GM11168 (cell line): ENCODE data around the gene MAGEA9.
"Not testable (repeated sequence)": the region's sequence is repeated elsewhere in the genome, so short reads cannot be mapped to it uniquely, and the experiment has no call there.

ENCODE experiments used
- in situ Hi-C: fragments of 300-500 bp; cut with MboI; formaldehyde crosslinking; loops from one replicate; pipeline ENCODE4 v1.12.0; 2022; ENCODE audit warnings: low sequenced_read_pairs; ENCODE audit not compliant: unreplicated experiment

The MAGEA9 gene

DNA sequence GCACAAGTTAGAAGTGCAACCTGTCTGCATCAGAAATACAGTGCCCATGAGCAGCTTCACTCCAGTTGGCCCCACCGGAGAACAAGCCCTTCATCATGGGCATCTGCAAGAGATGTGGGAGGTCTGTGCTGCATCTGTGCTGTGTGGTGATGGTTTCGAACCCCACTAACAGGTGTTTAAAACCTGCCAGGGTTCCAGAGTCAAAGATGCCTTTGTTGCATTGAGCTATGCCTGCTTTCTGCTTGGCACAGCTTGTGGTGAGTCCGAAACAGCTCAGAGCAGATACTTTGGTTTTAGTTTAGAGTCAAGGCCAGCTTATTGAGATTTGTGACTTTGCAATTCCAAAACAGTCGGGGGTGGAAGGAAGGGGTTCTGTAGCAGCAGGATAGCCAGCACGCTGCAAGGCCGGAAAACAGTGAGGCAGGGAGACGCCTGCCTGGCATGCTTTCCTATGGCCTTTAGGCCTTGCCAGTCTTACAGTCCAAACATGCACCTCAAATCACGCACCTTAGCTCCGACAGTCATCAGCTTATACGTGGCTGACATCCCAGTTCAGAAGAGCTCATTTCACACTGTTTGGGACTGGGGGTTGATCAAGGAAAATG lies 21.8 kb downstream of the MAGEA9 start:
- in situ Hi-C loops = no loop called here

DNA sequence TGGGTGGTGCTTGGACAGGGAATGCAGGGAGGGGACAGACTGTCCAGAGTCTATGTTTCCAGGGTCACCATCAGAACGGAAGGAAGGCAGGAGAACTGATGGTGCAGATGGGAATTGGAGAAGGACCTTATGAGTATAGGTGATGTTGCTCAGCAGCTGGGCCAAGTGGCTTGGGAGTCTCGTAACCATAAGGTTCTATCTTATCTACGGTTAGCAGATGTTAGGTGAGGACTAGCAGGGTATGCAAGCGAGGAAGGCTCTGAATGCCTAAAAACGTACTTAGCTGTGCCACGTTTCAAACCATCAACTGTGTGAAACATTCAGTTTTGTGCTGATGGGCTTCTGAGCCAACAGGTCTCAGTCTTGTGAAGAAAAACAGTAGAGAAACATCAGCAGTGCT lies 22.4 kb downstream of the MAGEA9 start:
- in situ Hi-C loops = no loop called here

DNA sequence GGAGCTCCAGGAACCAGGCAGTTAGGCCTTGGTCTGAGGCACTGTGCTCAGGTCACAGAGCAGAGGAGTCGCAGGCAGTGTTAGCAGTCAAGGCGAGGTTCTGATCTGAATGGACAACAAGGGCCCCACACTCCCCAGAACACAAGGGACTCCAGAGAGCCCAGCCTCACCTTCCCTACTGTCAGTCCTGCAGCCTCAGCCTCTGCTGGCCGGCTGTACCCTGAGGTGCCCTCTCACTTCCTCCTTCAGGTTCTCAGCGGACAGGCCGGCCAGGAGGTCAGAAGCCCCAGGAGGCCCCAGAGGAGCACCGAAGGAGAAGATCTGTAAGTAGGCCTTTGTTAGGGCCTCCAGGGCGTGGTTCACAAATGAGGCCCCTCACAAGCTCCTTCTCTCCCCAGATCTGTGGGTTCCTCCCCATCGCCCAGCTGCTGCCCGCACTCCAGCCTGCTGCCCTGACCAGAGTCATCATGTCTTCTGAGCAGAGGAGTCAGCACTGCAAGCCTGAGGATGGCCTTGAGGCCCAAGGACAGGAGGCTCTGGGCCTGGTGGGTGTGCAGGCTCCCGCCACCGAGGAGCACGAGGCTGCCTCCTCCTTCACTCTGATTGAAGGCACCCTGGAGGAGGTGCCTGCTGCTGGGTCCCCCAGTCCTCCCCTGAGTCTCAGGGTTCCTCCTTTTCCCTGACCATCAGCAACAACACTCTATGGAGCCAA lies 26.2 kb downstream of the MAGEA9 start:
- in situ Hi-C loops = no loop called here

DNA sequence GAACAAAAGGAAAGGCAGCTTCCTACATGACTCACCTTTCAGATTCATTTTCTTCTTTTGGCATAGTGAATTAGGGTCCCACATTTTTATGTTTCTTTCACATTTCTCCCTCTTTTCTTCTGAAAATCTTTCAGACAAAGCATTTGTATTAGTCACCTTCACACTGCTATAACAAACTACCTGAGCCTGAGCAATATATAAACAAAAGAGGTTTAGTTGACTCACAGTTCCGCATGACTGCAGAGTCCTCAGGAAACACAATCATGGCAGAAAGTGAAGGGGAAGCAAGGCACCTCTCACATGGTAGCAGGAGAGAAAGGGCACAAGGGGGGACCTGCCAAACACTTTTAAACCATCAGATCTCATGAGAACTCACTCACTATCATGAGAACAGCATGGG lies 36.9 kb downstream of the MAGEA9 start:
- in situ Hi-C loops = no loop called here

DNA sequence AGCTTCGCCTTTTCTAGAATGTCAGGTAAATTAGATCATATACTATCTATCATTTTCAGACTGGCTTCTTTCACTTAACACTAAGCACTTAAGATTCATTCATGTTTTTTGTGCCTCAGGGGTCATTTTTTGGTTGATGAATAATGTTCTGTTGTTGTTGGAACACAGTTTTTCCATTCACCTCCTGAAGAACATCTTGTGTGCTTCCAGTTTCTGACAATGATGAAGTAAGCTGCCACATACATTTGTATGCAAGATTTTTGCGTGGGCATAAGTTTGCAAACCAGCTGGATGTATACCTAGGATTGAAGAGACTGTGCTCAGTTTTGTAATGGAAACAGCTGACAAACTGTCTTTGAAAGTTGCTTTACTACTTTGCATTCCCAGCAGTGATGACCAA lies 37.6 kb downstream of the MAGEA9 start:
- in situ Hi-C loops = no loop called here

DNA sequence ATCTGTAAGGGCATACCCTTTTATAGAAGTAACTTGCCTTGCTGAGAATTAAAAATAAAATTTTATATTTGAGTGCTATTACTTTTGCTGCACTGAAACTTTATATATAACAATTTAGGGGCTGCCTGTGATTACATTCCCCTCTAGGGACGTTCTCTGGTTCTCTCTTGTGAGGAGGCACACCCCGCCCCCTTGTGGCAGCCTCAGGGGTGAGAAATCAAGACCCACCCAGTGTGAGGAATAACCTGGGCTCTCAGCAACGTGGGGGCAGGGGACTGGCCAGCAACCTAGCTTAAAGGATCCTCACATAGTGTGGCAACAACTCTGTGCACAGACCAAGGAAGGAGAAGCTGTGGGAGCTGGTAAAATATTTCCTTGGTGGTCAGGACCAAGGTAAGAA lies 43.7 kb downstream of the MAGEA9 start:
- in situ Hi-C loops = no loop called here

DNA sequence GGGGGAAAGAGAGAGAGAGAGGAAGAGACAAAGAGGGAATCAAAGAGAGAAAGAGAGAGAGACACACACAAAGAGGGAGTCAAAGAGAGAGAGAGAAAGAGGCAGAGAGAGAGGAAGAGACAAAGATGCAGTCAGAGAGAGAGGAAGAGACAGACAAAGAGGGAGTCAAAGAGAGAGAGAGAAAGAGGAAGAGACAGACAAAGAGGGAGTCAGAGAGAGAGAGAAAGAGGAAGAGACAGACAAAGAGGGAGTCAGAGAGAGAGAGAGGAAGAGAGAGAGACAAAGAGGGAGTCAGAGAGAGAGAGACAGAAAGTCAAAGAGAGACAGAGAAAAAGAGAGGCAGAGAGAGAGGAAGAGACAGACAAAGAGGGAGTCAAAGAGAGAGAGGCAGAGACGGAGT lies 45.5 kb downstream of the MAGEA9 start:
- in situ Hi-C loops = no loop called here

DNA sequence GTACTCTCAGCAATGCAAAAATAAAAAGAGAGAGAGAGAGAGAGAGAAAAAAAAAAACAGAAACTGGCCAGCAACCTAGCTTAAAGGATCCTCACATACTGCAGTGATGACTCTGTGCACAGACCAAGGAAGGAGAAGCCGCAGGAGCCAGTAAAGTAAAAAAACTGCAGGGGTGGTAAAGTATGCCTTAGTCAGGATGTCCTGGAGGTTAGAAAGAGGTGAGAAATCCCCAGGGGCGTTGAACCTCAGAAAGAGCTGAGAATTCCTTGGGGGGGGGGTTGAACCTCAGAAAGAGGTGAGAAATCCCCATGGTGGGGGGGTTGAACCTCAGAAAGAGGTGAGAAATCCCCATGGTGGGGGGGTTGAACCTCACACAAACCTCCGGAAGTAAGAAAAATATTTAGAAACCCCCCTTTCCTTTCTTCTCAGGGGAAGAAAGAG lies 48.0 kb downstream of the MAGEA9 start:
- in situ Hi-C loops = no loop called here

DNA sequence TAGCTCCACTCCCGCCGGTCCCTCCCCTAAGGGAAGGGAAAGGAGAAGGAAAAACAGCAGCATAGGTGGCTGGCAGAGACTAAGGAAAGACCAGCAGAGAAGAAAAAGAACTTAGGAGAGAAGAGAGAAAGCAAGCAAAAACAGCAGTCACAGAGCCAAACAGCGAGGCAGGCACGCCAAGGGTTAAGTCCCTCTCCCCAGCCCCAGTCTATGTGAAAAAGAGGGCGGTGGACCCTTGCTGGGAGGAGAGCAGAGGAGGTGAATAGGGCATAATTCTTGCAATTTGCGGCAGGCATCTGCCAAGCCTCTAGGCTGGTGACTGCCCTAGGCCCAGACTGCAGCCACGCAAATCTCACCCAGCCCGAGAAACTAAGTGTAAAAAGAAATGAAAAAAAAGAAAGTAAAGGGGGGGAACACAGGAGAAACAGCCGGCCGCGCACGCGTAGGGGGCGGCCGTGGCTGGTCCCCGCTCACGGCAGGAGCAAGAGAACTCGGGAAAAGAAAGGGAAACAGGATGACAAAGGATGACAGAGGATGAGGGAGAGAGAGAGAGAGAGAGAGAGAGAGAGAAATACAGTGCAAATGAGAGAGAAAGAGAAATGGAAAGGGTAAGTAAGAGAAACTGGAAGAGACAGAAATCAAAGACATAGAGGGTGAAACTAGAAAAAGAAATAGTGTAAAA lies 48.6 kb downstream of the MAGEA9 start:
- in situ Hi-C loops = no loop called here

DNA sequence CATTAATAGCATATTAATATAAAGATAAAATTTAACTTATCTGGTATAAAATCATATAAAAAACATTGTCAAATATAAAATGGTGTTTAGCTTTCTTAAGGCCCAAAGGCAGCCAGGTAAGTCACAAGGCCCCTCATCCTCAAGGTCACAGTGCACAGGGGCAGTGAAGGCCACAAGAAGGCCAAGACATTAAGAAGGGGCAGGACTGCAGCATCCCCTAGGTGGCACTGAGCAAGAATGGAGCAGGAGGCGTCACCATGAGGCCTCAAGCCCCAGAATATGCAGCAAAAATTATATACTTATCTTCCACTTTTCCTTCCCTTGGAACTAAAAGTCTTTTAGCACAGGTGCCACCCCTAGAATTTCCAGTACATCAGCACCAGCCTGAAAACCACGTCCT lies 49.7 kb downstream of the MAGEA9 start:
- in situ Hi-C loops = no loop called here

DNA sequence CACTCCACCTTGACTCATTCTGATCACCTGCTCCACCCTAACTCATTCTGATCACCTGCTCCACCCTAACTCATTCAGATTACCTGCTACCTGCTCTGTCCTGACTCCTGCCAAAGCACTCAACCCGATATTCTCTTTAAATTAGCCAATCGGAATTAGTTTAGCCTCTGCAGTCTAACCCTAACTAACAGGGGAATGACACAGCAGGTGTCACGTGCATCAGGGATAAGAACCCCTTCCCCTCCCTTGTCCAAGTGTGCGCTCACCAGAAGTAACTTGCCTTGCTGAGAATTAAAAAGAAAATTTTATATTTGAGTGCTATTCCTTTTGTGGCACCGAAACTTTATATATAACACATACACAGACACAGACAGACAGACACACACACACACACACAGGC lies 55.0 kb downstream of the MAGEA9 start:
- in situ Hi-C loops = not testable (repeated sequence)

DNA sequence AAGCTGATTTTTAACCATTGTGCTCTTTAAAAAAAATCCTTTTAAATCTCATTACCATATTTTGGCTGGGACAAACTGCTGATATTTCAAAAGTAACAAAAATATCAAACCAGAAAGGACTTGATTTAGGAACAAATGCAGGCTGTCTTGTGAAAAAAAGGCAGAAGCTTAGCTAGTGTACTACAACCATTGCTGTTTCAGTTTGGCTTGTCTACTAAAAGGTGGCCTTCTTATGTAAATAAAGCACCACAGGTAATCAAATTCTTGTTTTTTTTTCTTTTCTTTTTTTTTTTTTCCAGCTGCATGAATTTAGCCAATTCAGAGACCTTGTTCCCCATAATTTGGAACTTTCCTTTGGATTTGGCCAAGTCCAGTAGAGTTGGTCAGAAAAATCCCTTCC lies 55.4 kb downstream of the MAGEA9 start:
- in situ Hi-C loops = no loop called here
